Stimulated activated CD4-positive, alpha-beta T cell treated with anti-CD3 and anti-CD28 coated beads, TNF-alpha, amount 100 ng/mL, for 24 hours (primary cell): ENCODE data around the gene FAM107B.
"Not testable (repeated sequence)": the region's sequence is repeated elsewhere in the genome, so short reads cannot be mapped to it uniquely, and the experiment has no call there.

Experiments
- DNase-seq, 3 experiments: peaks; one replicate each; pipeline ENCODE4 v3.0.0-alpha.2; 2020; ENCODE audit warnings: low read depth in 3 of 3

Gene FAM107B

DNA sequence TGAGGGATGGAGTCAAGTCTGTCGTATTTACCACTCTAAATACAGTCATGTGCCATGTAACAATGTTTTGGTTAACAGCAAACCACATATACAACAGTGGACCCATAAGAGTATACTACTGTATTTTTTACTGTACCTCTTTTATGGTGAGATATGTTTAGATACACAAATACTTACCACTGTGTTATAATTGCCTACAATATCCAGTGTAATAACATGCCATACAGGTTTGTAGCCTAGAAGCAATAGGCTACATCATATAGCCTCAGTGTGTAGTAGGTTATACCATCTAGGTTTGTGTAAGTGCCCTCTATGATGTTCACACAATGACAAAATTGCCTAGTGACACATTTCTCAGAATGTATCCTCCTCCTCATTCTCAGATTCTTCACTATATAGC is 110.4 kb downstream of the FAM107B start:
- no peak for DNase-seq

DNA sequence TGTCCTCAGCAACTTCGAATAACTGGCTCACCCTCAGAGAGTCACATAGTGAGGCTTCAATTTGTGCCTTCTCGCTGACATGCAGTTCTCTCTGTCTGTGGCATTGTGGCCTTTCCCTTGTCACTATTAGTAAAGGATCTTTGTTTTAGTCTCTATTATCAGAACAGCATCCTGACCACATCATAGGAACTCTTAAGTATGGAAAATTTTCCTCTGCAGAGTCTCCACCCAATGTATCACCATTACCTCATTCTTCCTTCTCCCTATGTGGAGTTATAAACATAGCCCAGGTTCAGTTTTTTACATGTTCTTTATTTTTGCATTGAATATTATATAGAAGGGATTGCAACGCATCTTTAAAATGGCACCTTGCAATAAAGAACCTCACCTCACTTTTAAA is 112.9 kb downstream of the FAM107B start:
- DNase-seq: no peak

DNA sequence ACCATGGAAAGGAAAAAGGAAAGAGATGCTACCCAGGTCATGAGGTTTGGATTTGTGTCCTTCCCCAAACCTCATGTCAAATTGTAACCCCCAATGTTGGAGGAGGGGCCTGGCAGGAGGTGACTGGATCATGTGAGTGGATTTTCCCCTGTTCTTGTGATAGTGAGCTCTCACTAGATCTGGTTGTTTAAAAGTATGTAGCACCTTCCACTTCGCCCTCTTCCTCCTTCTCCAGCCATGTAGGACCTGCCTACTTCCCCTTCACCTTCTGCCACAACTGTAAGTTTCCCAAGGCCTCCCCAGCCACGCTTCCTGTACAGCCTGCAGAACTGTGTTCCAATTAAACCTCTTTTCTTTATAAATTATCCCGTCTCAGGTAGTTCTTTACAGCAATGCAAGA is 113.9 kb downstream of the FAM107B start:
- no peak for DNase-seq

DNA sequence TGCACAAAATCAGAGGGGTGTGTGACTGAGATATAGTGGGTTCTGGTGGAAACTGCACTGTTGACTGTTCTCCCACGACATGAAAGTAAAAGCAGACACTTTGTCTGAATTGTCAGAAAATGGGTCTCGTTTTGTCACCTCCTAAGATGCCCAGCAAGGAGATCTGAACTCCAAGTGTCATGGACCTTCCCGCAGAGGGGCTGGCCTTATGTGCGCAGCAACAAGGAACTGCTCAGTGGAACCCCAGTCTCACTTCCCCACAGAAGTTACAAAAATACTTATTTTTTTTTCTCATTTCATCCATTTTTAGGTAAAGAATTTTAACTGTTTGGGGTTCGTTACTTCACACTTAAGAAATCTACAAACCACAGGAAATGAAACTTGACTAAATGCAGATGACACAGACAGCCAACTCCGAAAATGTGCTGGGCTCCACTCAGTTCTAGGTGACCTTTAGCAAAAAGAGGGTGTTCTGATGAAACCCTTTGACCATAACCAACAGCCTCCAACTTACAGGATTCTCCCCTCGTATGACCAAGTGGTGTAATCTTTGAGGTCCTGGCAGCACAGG is 115.0 kb downstream of the FAM107B start:
- DNase-seq: peak; percentile 22 to 32 (median 29)

DNA sequence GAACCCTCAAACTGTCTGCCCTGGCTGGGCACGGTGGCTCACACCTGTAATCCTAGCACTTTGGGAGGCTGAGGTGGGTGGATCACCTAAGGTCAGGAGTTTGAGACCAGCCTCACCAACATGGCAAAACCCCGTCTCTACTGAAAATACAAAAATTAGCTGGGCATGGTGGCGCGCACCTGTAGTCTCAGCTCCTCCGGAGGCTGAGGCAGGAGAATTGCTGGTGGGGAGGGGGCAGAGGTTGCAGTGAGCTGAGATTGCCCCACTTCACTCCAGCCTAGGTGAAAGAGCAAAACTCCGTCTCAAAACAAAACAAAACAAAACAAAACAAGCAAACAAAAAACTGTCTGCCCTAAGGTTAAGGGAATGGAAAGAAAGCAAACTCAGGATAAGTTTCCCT is 115.6 kb downstream of the FAM107B start:
- DNase-seq: not testable (repeated sequence)

DNA sequence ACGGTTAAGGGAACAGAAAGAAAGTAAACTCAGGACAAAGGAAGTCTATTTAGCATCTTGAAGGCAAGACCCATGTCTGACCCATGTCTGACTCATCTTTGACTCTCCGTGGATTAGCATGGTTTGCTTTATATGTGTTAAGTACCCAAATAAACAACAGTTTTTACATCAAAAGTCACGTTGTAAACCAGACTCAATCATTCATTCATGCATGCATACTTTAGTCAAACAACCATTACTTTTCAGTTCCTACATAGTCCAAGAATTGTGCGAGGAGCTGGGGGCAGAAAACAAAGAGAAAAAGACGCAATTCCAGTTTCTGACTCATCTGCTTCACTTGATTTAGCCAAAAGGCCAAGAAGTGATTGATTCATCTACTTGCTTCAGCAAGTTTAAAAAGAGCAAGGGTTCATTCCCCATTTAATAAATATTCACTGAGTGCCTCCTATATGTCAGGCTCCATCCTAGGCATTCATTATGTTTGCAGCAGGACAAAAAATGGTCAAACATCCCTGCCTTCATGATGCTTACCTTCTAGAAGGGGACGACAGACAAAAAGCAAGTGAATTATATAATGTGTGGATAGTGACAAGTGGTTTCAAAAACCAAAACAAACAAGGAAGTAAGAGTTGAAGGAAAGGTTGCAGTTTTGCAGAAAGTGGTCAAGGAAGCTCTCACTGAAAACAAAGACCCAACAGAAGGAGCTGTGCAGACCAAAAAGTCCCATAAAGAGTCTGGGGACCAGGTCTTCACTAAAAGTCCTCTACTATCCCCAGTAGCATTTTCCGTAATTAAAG is 116.2 kb downstream of the FAM107B start:
- DNase-seq: no peak

DNA sequence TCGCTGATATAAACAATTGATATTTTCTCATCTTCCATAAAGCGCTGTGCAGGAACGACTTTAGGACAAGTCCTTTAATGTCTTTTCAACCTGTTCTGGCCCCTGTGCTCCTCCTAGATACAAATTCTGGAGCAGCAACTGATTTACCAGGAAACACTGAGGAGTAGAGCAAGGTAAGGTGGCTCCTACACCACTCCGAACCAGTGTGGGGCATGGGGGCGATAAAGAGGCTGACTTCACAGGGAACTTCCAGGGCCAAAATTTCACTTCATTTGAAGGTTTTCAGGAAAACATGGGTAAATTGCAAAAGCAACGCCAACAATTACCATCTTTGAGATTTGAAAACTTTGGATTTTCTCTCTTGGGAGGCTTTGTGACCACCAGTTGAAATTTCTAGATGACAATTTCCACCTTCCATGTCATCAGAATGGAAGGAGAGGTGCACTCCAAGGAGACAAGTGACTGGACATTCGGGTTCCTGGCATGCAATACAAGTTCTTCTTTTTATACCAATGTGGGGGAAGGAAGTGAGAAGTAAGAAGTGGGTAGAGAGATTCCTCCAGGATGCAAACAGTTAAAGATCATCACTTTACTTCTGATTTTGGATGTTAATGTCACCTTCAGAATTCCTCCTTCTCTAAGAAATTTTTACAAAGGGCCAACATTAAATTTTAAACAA is 118.5 kb downstream of the FAM107B start:
- no peak for DNase-seq

DNA sequence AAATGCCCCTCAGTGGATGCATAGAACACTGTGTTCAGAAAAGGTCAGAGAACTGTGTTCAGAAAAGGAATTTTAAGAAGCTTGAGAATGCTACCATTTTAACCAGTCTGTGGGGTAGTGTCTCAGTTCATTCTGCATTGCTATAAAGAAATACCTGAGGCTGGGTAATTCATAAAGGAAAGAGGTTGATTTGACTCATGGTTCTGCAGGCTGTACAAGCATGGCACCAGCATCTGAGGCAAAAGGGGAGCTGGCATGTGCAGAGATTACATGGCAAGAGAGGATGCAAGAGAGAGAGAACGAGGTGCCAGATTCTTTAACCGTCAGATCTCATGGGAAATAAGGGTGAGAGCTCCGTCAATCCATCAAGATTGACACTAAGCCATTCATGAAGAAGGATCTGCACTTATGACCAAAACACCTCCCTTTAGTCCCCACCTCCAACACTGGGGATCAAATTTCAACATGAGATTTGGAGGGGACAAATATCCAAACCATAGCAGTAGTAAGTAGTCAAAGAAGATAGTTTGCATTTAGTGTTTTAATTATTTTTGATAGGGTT is 119.8 kb downstream of the FAM107B start:
- no peak for DNase-seq

DNA sequence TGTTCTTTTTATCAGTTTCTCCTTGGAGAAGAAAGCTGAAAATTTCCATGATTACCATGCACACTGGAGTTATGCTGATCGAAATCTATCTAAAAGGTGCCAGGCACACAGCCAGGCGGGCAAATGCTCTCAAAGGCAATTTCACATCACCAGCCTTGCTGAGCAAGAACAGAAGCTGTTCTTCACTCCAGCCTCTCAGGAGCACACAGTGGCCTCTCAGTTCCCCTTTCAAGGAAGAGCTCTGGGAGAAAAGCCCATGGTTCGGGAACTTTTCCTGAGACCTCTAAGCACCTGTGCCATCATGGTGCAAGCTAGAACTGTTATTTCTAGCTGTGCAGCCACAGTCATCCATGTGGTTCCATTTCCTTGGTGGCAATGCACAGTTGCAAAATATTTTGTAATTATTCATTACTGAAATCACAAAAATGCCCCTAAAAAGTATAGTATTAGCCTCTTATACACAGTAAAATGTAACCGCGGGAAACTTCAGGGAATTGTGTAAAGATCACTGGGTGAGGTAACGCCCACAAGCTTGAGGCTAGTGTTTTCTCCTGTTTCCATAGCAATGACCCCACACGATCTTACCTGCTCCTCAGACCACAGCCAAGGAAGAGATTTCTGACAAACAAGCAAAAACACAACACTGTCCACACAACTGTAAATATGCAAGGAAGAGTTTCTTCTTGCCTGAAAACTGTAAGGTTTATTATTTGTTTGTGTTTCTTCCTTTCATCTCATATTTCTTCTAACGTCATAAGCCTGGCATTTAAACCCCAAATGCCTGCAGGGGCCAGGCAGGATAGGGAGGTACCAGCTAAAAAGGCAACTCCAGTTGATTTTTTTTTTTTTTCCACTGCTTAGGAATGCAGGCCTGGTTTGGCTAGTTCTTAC is 121.2 kb downstream of the FAM107B start:
- no peak for DNase-seq

DNA sequence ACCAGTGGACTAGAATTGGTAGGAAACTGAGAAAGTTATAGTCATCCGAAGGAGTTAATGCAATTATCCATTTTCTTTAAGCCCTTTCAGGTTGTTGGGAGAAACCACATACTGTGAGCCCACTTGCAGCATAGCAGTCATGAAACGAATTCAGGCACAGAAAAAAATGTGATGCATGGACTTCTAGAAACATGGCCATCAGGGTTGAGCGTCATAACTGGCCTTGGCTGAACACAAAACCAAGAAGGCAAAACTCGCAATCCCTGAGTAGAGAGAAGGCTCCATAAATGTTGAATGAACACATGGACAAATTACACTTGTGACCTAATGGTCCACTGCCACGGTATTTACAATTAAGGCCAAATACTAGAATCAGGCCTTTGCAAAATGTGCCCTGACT is 121.9 kb downstream of the FAM107B start:
- no peak for DNase-seq

DNA sequence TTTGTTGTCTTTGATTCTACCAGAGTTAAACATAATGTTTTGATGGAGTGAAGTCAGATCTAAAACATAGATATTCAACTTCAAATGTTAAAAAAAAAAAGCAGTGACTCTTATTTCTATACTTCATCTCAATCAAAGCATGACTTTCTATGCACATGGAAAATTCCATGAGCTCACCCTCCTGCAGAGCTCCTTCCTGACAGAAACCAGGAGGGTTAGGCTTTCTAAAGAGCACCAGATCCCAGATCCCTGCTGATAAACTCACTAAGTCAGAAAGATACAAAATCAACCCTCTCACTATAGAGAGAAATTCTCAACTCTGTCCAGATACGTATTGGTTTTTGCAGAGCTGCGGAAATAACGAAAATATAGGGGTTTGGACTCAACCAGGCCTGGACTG is 122.6 kb downstream of the FAM107B start:
- DNase-seq: no peak

DNA sequence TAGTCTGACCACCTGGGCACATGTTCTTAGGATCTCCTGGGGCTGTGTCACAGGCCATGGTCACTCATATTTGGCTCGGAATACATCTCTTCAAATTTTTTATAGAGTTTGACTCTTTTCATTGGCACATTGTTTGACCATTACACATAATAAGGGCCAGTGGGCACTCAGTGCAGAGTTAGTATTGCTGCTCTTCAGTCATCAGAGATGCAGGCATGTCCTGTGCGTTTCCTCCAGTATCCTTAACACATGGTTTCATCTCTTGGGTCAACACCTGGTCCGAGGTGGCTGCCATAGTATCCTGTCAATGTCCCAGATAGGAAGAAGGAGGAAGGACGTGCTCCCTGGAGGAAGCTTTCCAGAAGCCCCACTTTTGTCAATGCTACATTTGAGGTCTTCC is 125.0 kb downstream of the FAM107B start:
- DNase-seq: no peak

DNA sequence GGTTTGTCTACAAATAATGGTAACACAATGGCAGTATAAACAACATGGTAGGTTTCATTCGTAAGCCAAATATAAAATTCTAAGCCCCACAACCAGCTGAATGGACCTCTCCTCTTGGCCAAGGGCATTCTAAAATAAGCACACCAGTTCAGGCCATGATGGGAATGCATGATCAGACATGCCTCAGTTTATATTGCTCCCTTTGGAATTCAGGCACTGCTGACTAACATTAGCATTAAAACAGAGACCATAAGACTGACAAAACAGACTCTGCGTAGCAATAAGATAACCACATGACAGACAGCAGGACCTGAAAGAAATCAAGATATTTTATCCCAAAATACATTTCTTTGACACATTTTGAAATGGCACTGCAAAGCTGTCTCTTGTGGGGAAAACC is 125.8 kb downstream of the FAM107B start:
- DNase-seq: no peak

DNA sequence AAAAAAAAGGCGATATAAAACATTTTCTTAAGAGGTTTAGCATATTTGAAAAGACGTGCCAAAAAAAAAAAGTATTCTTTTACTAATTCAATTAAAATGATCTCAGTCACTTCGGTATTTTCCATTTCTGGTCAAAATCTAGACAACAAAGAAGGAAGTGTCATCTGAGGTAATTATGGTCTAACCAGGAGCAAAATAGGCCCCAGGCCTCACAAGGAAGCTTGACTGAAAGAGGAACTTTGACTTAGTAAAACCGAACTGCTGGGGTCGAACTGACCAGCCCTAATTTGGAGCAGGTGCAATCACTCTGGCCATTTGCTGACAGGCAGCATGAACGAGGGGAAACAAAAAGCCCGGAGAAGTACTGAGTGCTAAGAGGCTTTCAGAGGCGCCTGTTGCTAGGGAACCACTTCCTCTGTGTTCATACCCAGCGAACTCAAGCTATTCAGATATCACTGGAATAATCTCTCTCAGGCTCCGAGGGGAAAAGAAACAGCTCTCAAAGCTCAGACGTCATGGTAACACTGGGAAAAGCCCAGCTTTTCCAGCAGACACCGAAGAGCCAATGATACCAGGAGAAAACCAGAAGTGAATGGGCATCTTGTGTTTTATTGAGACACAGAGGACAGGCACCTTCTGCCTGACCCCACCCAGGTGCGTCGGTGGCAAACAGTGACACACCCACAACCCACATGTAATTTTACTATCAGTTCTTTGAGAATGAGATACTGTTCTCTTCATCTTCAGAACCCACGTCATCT is 126.5 kb downstream of the FAM107B start:
- DNase-seq: peak; percentile 30 to 59 (median 38)

DNA sequence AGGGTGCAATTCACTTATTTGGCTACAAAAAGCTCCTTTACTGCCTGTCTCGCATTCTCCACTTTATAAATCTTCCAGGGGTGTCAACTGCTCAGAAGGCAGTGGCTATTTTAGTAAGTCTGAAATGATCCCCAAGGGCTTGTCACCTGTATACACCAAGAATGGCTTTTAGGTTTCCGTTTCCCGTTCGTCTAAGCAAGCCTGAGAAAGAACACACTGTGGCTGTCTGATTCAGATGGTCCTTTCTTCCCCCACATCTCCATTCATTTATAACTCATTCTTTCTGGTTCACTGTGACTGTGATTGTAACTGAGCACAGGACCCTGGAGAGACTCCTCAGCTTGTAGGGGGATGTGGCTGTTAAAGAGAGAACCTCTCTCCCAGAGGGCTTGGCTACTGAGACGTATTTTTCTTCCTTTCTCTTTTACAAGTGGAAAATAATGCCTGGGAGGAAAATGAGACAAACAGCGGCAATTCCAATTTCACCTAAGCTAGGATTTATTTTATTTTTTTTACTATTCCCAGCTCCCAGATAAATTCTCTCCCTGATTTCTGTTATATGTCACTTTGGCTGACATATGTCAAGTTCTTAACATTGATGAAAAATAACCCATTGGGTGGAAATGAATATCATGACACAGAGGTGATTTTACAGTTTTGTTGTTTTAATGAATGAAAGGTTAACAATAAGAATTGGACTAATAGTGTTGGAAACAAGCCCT is 129.3 kb downstream of the FAM107B start:
- no peak for DNase-seq

DNA sequence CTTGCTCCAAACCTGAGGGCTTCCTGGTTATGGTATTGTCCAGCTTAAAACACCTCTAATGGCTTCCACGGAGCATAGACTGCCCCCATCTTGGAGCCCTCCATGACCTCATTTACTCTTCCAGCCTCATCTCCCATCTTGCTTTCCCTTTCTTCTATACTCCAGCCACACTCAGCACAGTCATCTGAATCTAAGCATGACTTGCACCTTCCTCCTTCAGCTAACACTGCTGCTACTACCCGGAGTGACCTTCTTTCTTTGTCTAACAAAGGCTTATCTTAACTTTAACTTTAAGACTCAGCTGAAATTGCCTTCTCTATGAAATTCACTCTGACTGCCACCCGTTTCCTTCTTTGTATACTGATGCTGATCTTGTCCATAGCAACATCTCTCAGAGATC is 135.1 kb downstream of the FAM107B start:
- DNase-seq: no peak

DNA sequence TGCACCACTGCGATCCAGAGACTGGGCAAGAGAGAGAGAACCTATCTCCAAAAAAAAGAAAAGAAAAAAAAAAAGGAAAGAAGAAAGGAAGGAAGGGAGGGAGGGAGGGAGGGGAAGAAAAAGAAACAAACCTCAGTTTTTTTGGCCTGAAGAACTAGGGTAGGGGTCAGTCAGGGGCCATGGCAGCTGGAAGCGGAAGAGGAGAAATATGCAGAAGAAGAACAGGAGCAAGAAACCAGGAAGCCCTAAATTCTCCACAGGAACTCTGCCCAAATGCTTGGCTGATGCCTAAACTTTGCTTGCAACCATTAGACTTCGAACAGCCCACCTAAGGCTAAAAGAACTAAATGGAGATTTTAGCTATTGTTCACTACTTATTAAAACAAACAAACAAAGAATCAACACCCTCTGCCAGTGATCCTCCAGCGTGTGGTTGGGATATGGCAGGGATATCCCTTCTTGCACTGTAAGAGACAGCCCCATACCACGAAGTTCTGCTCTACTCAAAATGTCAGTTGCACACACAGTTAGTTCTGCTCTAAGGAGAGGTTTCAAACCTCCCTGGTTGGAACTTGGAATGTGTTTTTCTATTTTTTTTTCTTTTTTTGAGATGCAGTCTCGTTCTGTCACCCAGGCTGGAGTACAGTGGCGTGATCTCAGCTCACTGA is 139.5 kb downstream of the FAM107B start:
- no peak for DNase-seq

DNA sequence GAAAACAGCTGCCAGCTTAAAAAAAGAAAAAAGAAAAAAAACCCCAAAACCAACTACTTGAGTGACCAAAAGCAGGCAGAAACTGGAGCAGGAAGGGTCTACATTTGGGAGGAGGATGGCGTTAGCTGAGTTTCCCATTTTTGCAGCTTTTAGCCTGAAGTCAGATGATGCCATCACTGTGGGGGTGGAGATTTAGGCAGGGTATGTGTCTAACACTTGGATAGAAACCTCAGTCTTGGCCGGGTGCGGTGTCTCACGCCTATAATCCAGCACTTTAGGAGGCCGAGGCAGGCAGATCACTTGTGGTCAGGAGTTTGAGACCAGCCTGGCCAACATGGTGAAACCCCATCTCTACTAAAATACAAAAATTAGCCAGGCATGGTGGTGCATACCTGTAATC is 140.1 kb downstream of the FAM107B start:
- not testable (repeated sequence) for DNase-seq

DNA sequence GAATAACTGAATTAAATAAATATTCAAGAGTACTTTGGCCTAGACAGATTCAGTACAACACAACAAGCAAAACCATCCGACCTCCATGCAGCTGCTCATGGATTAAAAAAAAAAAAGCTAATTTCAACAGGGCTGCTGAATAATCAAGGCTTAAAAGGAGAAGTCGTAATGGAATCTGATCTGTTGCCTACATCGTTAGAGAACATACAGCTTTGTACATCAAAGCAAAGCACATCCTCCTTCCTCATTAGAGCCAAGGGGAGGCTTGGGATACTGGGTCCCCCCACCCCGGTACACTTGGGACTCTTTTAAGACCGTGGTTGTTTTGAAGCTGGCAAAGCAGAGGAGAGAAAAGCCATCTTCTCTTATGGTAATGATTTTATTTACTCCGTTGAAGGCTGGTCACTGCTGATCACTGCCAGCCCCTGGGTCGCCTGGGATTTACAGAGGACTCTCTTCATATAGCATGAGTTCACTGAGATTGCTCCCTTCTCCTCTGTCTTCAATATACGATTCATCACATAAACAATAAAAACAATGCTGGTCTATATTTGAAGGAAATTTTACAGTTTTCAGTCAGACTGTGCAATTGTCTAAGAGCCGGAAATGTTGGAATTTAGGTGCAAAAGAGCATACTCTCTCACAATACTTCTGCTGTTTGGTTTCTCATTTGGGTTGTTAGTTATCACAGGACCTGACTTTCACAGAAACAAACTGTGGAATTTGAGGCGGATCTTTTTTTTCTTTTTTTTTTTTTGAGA is 148.8 kb downstream of the FAM107B start:
- DNase-seq: no peak
